HG02943 (cell line): ENCODE measurements around the gene ANO7.

Experiments used
- ATAC-seq: cut with Tn5 transposase; IDR thresholded peaks from one replicate; pipeline ENCODE4 v1.9.1; 2021; ENCODE audit warnings: mild to moderate bottlenecking, low read depth, moderate library complexity; ENCODE audit not compliant: unreplicated experiment

ANO7 gene

GRCh38 chr2:241225545-241225944 lies 37.1 kb downstream of the ANO7 start:
- ATAC-seq: no peak

- no peak for ATAC-seq
These were observed 37.5 kb downstream of the ANO7 start for GRCh38 chr2:241225983-241226382.

GRCh38 chr2:241226723-241227572 lies 38.5 kb downstream of the ANO7 start:
- no peak for ATAC-seq

- no peak for ATAC-seq
These were observed 39.1 kb downstream of the ANO7 start for GRCh38 chr2:241227594-241227993.

GRCh38 chr2:241228081-241228859 lies 39.8 kb downstream of the ANO7 start:
- ATAC-seq: no peak

GRCh38 chr2:241228860-241229516 lies 40.5 kb downstream of the ANO7 start:
- no peak for ATAC-seq

- no peak for ATAC-seq
These were observed 41.3 kb downstream of the ANO7 start for GRCh38 chr2:241229563-241230401.

- ATAC-seq: no peak
These were observed 42.0 kb downstream of the ANO7 start for GRCh38 chr2:241230435-241230834.

- ATAC-seq: no peak
These were observed 44.5 kb downstream of the ANO7 start for GRCh38 chr2:241232736-241233575.

- ATAC-seq: no peak
These were observed 45.8 kb downstream of the ANO7 start for GRCh38 chr2:241234066-241234790.

GRCh38 chr2:241234962-241235740 lies 46.7 kb downstream of the ANO7 start:
- no peak for ATAC-seq

- no peak for ATAC-seq
These were observed 47.5 kb downstream of the ANO7 start for GRCh38 chr2:241235859-241236593.

GRCh38 chr2:241237047-241237446 lies 48.6 kb downstream of the ANO7 start:
- no peak for ATAC-seq

GRCh38 chr2:241237949-241238371 lies 49.5 kb downstream of the ANO7 start:
- no peak for ATAC-seq

GRCh38 chr2:241238693-241239198 lies 50.3 kb downstream of the ANO7 start:
- no peak for ATAC-seq

GRCh38 chr2:241239552-241240202 lies 51.2 kb downstream of the ANO7 start:
- ATAC-seq: no peak
